GM21360 (cell line): ENCODE measurements around the gene AFAP1.

Source experiments
- ATAC-seq: cut with Tn5 transposase; IDR thresholded peaks from one replicate; pipeline ENCODE4 v1.9.1; 2021; ENCODE audit warnings: mild to moderate bottlenecking, moderate library complexity; ENCODE audit not compliant: unreplicated experiment

AFAP1 gene

GRCh38 chr4:7761720-7762119, 177.9 kb downstream of the AFAP1 start:
- peak; percentile 58 for ATAC-seq

- no peak for ATAC-seq
Observed at GRCh38 chr4:7761312-7761711, 178.3 kb downstream of the AFAP1 start.

GRCh38 chr4:7760706-7761105, 179.0 kb downstream of the AFAP1 start:
- ATAC-seq: no peak

- no peak for ATAC-seq
Observed at GRCh38 chr4:7760228-7760627, 179.4 kb downstream of the AFAP1 start.

GRCh38 chr4:7759635-7760034, 180.0 kb downstream of the AFAP1 start:
- no peak for ATAC-seq

GRCh38 chr4:7759216-7759615, 180.4 kb downstream of the AFAP1 start:
- peak; percentile 49 for ATAC-seq

GRCh38 chr4:7758476-7758875, 181.2 kb downstream of the AFAP1 start:
- ATAC-seq: no peak

GRCh38 chr4:7757501-7758471, 181.9 kb downstream of the AFAP1 start:
- no peak for ATAC-seq

GRCh38 chr4:7756561-7757355, 182.9 kb downstream of the AFAP1 start:
- ATAC-seq: no peak

- ATAC-seq: no peak
Observed at GRCh38 chr4:7756071-7756470, 183.6 kb downstream of the AFAP1 start.

GRCh38 chr4:7755561-7755960, 184.1 kb downstream of the AFAP1 start:
- ATAC-seq: no peak

- no peak for ATAC-seq
Observed at GRCh38 chr4:7754565-7755262, 184.9 kb downstream of the AFAP1 start.

GRCh38 chr4:7753931-7754465, 185.7 kb downstream of the AFAP1 start:
- ATAC-seq: no peak

- ATAC-seq: no peak
Observed at GRCh38 chr4:7753271-7753670, 186.4 kb downstream of the AFAP1 start.

- ATAC-seq: no peak
Observed at GRCh38 chr4:7752649-7753048, 187.0 kb downstream of the AFAP1 start.

- no peak for ATAC-seq
Observed at GRCh38 chr4:7750972-7751371, 188.7 kb downstream of the AFAP1 start.

- no peak for ATAC-seq
Observed at GRCh38 chr4:7750523-7750922, 189.1 kb downstream of the AFAP1 start.

- no peak for ATAC-seq
Observed at GRCh38 chr4:7747566-7747965, 192.1 kb downstream of the AFAP1 start.

GRCh38 chr4:7747062-7747385, 192.6 kb downstream of the AFAP1 start:
- no peak for ATAC-seq

GRCh38 chr4:7746351-7747061, 193.2 kb downstream of the AFAP1 start:
- no peak for ATAC-seq
